Activated CD4-positive, alpha-beta memory T cell treated with anti-CD3 and anti-CD28 coated beads, Interleukin-2, amount 10 ng/mL, durations not matched to agents 7 days and 5 days (primary cell): ENCODE results near the gene RPTN. TPM values are rescaled to one million over a fixed set of nuclear protein-coding genes. Genes with fewer than 3 reads are reported as not detected.

ENCODE experiments used
- CTCF ChIA-PET: fragments of 350-600 bp; sonication (Branson Sonifier 250); formaldehyde crosslinking; loops from one replicate; lab custom pipeline; 2021; ENCODE audit warnings: antibody characterized with exemption, inconsistent platforms; lab: Charles Lee
- POLR2A ChIA-PET: fragments of 350-600 bp; sonication (Branson Sonifier 250); formaldehyde crosslinking; loops from one replicate; lab custom pipeline; 2021; ENCODE audit warnings: antibody characterized with exemption; lab: Charles Lee
- DNase-seq: peaks from one replicate; pipeline ENCODE4 v3.0.0-alpha.2; 2020
- H3K27ac Mint-ChIP-seq: one replicate; pipeline ENCODE4 v1.8.0; 2021; ENCODE audit warnings: mild to moderate bottlenecking, mixed read lengths
- H3K27me3 Mint-ChIP-seq: one replicate; pipeline ENCODE4 v1.8.0; 2021; ENCODE audit warnings: mixed read lengths
- H3K36me3 Mint-ChIP-seq: one replicate; pipeline ENCODE4 v1.8.0; 2021; ENCODE audit warnings: low read depth, mixed read lengths
- H3K4me1 Mint-ChIP-seq: one replicate; pipeline ENCODE4 v1.8.0; 2021; ENCODE audit warnings: mixed read lengths
- H3K4me3 Mint-ChIP-seq: one replicate; pipeline ENCODE4 v1.8.0; 2021; ENCODE audit warnings: mild to moderate bottlenecking, mixed read lengths
- H3K9me3 Mint-ChIP-seq: one replicate; pipeline ENCODE4 v1.8.0; 2021; ENCODE audit warnings: mixed read lengths
- total RNA-seq, 2 experiments: library from RNA; stranded (reverse); gene quantifications; one replicate each; pipeline ENCODE4 v1.2.3, GENCODE V29; 2021

The RPTN gene
- total RNA-seq, 2 experiments from 2014 or later, result not detected

GRCh38 chr1:152107031-152107983, 51.7 kb downstream of the RPTN start:
- Mint-ChIP-seq H3K36me3 (no peaks in the 10 kb centered on the region), H3K9me3 (peaks cover 4% of the 10 kb centered on the region), H3K27me3 (peaks cover 29% of the 10 kb centered on the region), H3K4me1 (peaks cover 7% of the 10 kb centered on the region), H3K27ac (peak overlapping the region; percentile 16), H3K4me3 (no peak overlapping the region)
- DNase-seq, result no peak
- ChIA-PET CTCF (no interaction called here), POLR2A (no interaction called here)

GRCh38 chr1:152104854-152105253, 54.2 kb downstream of the RPTN start:
- Mint-ChIP-seq H3K27ac (no peak overlapping the region), H3K4me3 (no peak overlapping the region), H3K4me1 (peaks cover 7% of the 10 kb centered on the region), H3K9me3 (peaks cover 4% of the 10 kb centered on the region), H3K27me3 (peaks cover 45% of the 10 kb centered on the region), H3K36me3 (no peaks in the 10 kb centered on the region)
- ChIA-PET CTCF (no interaction called here), POLR2A (no interaction called here)
- no peak for DNase-seq

Other genes starting within 250 kb of the RPTN start
- 10 to 100 TPM; 26.3 to 28.6 TPM for gene THEM4, start 249.7 kb downstream of the RPTN start, total RNA-seq
- gene S100A10, start 165.4 kb downstream of the RPTN start, total RNA-seq, result 100 to 1,000 TPM; 631 to 641 TPM
- 100 to 1,000 TPM; 504 to 539 TPM for gene S100A11, start 122.2 kb downstream of the RPTN start, total RNA-seq
- not detected for gene TCHHL1, start 70.2 kb downstream of the RPTN start, total RNA-seq
- under 1 TPM; 0.05 TPM for gene TCHH, start 43.8 kb downstream of the RPTN start, total RNA-seq
- gene HRNR, start 65.0 kb upstream of the RPTN start, total RNA-seq, result not detected
- gene FLG, start 166.0 kb upstream of the RPTN start, total RNA-seq, result under 1 TPM in 1 of 2 experiments, not detected in 1; 0.08 TPM
- under 1 TPM in 1 of 2 experiments, not detected in 1; 0.03 TPM for gene FLG2, start 200.8 kb upstream of the RPTN start, total RNA-seq